HUES6 (cell line): Measurements from ENCODE around the gene LARP1.

Experiments
- H3K27ac ChIP-seq: 2 replicates; pipeline ENCODE4 v1.7.0; 2013; ENCODE audit warnings: low read depth, mild to moderate bottlenecking, low read length, inconsistent platforms
- H3K27me3 ChIP-seq: 2 replicates; pipeline ENCODE4 v1.6.1; 2013; ENCODE audit warnings: low read length; ENCODE audit not compliant: control insufficient read depth, insufficient read depth
- H3K36me3 ChIP-seq: 2 replicates; pipeline ENCODE4 v1.6.1; 2013; ENCODE audit warnings: low read length; ENCODE audit not compliant: control insufficient read depth, insufficient read depth
- H3K4me1 ChIP-seq: 2 replicates; pipeline ENCODE4 v1.6.1; 2013; ENCODE audit warnings: low read length; ENCODE audit not compliant: control insufficient read depth, insufficient read depth
- H3K4me3 ChIP-seq: 2 replicates; pipeline ENCODE4 v1.5.1; 2013; ENCODE audit warnings: low read depth, low read length
- H3K9ac ChIP-seq: one replicate; pipeline ENCODE4 v1.6.1; 2013; ENCODE audit warnings: mild to moderate bottlenecking, low read length
- H3K9me3 ChIP-seq: 2 replicates; pipeline ENCODE4 v1.6.1; 2013; ENCODE audit warnings: low read depth, low read length; ENCODE audit not compliant: control insufficient read depth, insufficient read depth

The LARP1 gene

GRCh38 chr5:154755361-154756008 lies at the start of gene LARP1:
TSS of gene LARP1 (plus strand) at chr5:154755377. CDS start at chr5:154755758, 381 bp downstream.
- Histone ChIP-seq H3K9me3 (no peaks in the 10 kb centered on the region), H3K4me1 (peaks cover 48% of the 10 kb centered on the region)

GRCh38 chr5:154706416-154706815 lies 48.8 kb upstream of the LARP1 start:
- H3K4me1 ChIP-seq = peaks cover 4% of the 10 kb centered on the region
- no peak overlapping the region for H3K9ac ChIP-seq

More at GRCh38 chr5:154755361-154756008, at the start of gene LARP1:
- Histone ChIP-seq H3K27ac (peak within 1 kb of the TSS; percentile 98), H3K27me3 (no peaks in the 10 kb centered on the region), H3K36me3 (no peaks in the 10 kb centered on the region), H3K9ac (peak within 1 kb of the TSS; percentile 96), H3K4me3 (peak within 1 kb of the TSS; percentile 99)

GRCh38 chr5:154707641-154708040 lies 47.5 kb upstream of the LARP1 start:
- H3K4me1 ChIP-seq = peaks cover 13% of the 10 kb centered on the region
- H3K27me3 ChIP-seq = no peaks in the 10 kb centered on the region
- H3K27ac ChIP-seq = no peak overlapping the region
- no peaks in the 10 kb centered on the region for H3K36me3 ChIP-seq
- H3K9ac ChIP-seq = no peak overlapping the region
- H3K9me3 ChIP-seq = no peaks in the 10 kb centered on the region
- no peak overlapping the region for H3K4me3 ChIP-seq

More at GRCh38 chr5:154706416-154706815, 48.8 kb upstream of the LARP1 start:
- no peak overlapping the region for H3K27ac ChIP-seq
- no peaks in the 10 kb centered on the region for H3K27me3 ChIP-seq
- no peaks in the 10 kb centered on the region for H3K9me3 ChIP-seq
- H3K36me3 ChIP-seq = no peaks in the 10 kb centered on the region
- no peak overlapping the region for H3K4me3 ChIP-seq

GRCh38 chr5:154708207-154708606 lies 47.0 kb upstream of the LARP1 start:
- Histone ChIP-seq H3K9me3 (no peaks in the 10 kb centered on the region), H3K27ac (no peak overlapping the region), H3K9ac (no peak overlapping the region), H3K27me3 (no peaks in the 10 kb centered on the region), H3K36me3 (no peaks in the 10 kb centered on the region), H3K4me1 (peaks cover 19% of the 10 kb centered on the region), H3K4me3 (no peak overlapping the region)

GRCh38 chr5:154708846-154709245 lies 46.3 kb upstream of the LARP1 start:
- Histone ChIP-seq H3K4me3 (no peak overlapping the region), H3K4me1 (peaks cover 25% of the 10 kb centered on the region), H3K9me3 (no peaks in the 10 kb centered on the region), H3K27me3 (no peaks in the 10 kb centered on the region), H3K27ac (no peak overlapping the region), H3K36me3 (no peaks in the 10 kb centered on the region), H3K9ac (no peak overlapping the region)

GRCh38 chr5:154709368-154710305 lies 45.5 kb upstream of the LARP1 start:
- Histone ChIP-seq H3K9ac (no peak overlapping the region), H3K4me1 (peaks cover 33% of the 10 kb centered on the region), H3K9me3 (no peaks in the 10 kb centered on the region), H3K27ac (no peak overlapping the region), H3K36me3 (no peaks in the 10 kb centered on the region), H3K27me3 (no peaks in the 10 kb centered on the region), H3K4me3 (no peak overlapping the region)

GRCh38 chr5:154712518-154713437 lies 42.4 kb upstream of the LARP1 start:
- Histone ChIP-seq H3K9ac (no peak overlapping the region), H3K9me3 (no peaks in the 10 kb centered on the region), H3K27me3 (no peaks in the 10 kb centered on the region), H3K4me1 (peaks cover 35% of the 10 kb centered on the region), H3K36me3 (no peaks in the 10 kb centered on the region), H3K27ac (0 out of 2 replicates have a peak overlapping the region, but pooled peaks have one; percentile 2), H3K4me3 (peak overlapping the region; percentile 45)

GRCh38 chr5:154713615-154714125 lies 41.5 kb upstream of the LARP1 start:
- peaks cover 35% of the 10 kb centered on the region for H3K4me1 ChIP-seq
- no peaks in the 10 kb centered on the region for H3K9me3 ChIP-seq
- H3K27me3 ChIP-seq = no peaks in the 10 kb centered on the region
- H3K4me3 ChIP-seq = peak overlapping the region; percentile 45; the same call in 1 of the 2 replicates
- no peak overlapping the region for H3K9ac ChIP-seq
- H3K36me3 ChIP-seq = no peaks in the 10 kb centered on the region
- no peak overlapping the region for H3K27ac ChIP-seq

- no peak overlapping the region for H3K9ac ChIP-seq
- H3K9me3 ChIP-seq = no peaks in the 10 kb centered on the region
- no peak overlapping the region for H3K4me3 ChIP-seq
- no peaks in the 10 kb centered on the region for H3K36me3 ChIP-seq
- H3K4me1 ChIP-seq = peaks cover 35% of the 10 kb centered on the region
- H3K27me3 ChIP-seq = no peaks in the 10 kb centered on the region
- no peak overlapping the region for H3K27ac ChIP-seq
These were observed 40.8 kb upstream of the LARP1 start for GRCh38 chr5:154714266-154714986.
